ENCODE measurements around the gene MTG1.
"Not testable (repeated sequence)": the region's sequence is repeated elsewhere in the genome, so short reads cannot be mapped to it uniquely, and the experiment has no call there.

The MTG1 gene

GRCh38 chr10:133438711-133439273 is 44.8 kb downstream of the MTG1 start:
- TF ChIP-seq CTCF (conservative IDR thresholded peaks at IDR 0.05) = peak; percentile 25; the same call in 1 of the 2 replicates
- no peak overlapping the region for H3K27ac ChIP-seq

GRCh38 chr10:133439517-133440461 is 45.8 kb downstream of the MTG1 start:
- H3K27ac ChIP-seq = no peak overlapping the region
- no peak for TF ChIP-seq CTCF (conservative IDR thresholded peaks at IDR 0.05)

GRCh38 chr10:133440633-133441285 is 46.8 kb downstream of the MTG1 start:
- H3K27ac ChIP-seq = no peak overlapping the region
- no peak for TF ChIP-seq CTCF (conservative IDR thresholded peaks at IDR 0.05)

- H3K27ac ChIP-seq = not testable (repeated sequence)
These were observed 47.4 kb downstream of the MTG1 start for GRCh38 chr10:133441356-133441755.

- H3K27ac ChIP-seq = no peak overlapping the region
- TF ChIP-seq CTCF (conservative IDR thresholded peaks at IDR 0.05) = no peak
These were observed 47.8 kb downstream of the MTG1 start for GRCh38 chr10:133441780-133442179.

GRCh38 chr10:133442191-133442966 is 48.4 kb downstream of the MTG1 start:
- no peak overlapping the region for H3K27ac ChIP-seq
- TF ChIP-seq CTCF (conservative IDR thresholded peaks at IDR 0.05) = no peak

GRCh38 chr10:133442967-133443924 is 49.3 kb downstream of the MTG1 start:
- H3K27ac ChIP-seq = no peak overlapping the region
- no peak for TF ChIP-seq CTCF (conservative IDR thresholded peaks at IDR 0.05)

Data from VCaP (cell line).